HepG2 (cell line): ENCODE results near the gene LIM2. TPM values are rescaled to one million over a fixed set of nuclear protein-coding genes. Genes with fewer than 3 reads are reported as not detected.
A peak's percentile ranks its signal among the peaks of the same experiment; 100 is the strongest.

ENCODE experiments used
- ATAC-seq: fragments of 200-7000 bp; cut with Tn5 transposase; 3 replicates; pipeline ENCODE4 v1.9.1; 2020; ENCODE audit warnings: mild to moderate bottlenecking, moderate library complexity
- BruUV-seq: library from RNA; stranded (reverse); fragments of 400-500 nt; replicated peaks from 2 replicates; lab custom pipeline; 2021; lab: Mats Ljungman, UMichigan
- CTCF ChIA-PET: fragments of 300-600 bp; formaldehyde crosslinking; extraction: SDS; loops from one replicate; lab custom pipeline; 2021; ENCODE audit warnings: low total read pairs, inconsistent platforms, low intra/inter-chr PET ratio; lab: Yijun Ruan, JAX
- POLR2A ChIA-PET: fragments of 350-600 bp; sonication (Branson Sonifier 250); formaldehyde crosslinking; loops from one replicate; lab custom pipeline; 2020; ENCODE audit warnings: antibody characterized with exemption, inconsistent platforms; lab: Yijun Ruan, JAX
- DNase-seq: peaks from one replicate; pipeline ENCODE4 v3.0.0-alpha.2; 2015; ENCODE audit warnings: low spot score
- FAIRE-seq: peaks from 3 replicates; lab custom pipeline; 2011; peaks lifted over from hg19 to GRCh38; lab: Jason Lieb, UNC
- H2AFZ ChIP-seq: one replicate; pipeline ENCODE4 v1.6.1; 2011; ENCODE audit warnings: low read length, inconsistent platforms
- H3K27ac ChIP-seq: fragments of 300-600 bp; 3 replicates; pipeline ENCODE4 v1.8.0; 2011; ENCODE audit warnings: mixed run types, mild to moderate bottlenecking, mixed read lengths, low read length, inconsistent platforms; ENCODE audit not compliant: insufficient read depth; ENCODE audit errors: extremely low read length
- H3K27me3 ChIP-seq, 2 experiments: fragments of 200-600 bp in 1 of 2; 2 replicates in 1 of 2; 3 replicates in 1 of 2; pipeline versions ENCODE4 v1.6.0 to v1.8.0; 2011; ENCODE audit warnings: low read length in 2 of 2, mild to moderate bottlenecking in 2 of 2, moderate library complexity in 2 of 2, inconsistent platforms in 1 of 2; ENCODE audit not compliant: insufficient read depth in 2 of 2, control insufficient read depth in 1 of 2
- H3K36me3 ChIP-seq, 2 experiments: fragments of 200-600 bp in 1 of 2; replicated peaks in 1 of 2; 2 replicates in 1 of 2; 3 replicates in 1 of 2; pipeline versions ENCODE4 v1.5.1 to v1.8.0; 2011; ENCODE audit warnings: low read length in 2 of 2, inconsistent platforms in 1 of 2; ENCODE audit not compliant: insufficient read depth in 2 of 2, control insufficient read depth in 1 of 2
- H3K4me1 ChIP-seq: 2 replicates; pipeline ENCODE4 v1.5.1; 2012; ENCODE audit warnings: low read length, inconsistent platforms; ENCODE audit not compliant: insufficient read depth
- H3K4me2 ChIP-seq: 2 replicates; pipeline ENCODE4 v1.6.0; 2011; ENCODE audit warnings: low read depth, low read length, inconsistent platforms
- H3K4me3 ChIP-seq, 3 experiments: fragments of 200-600 bp in 1 of 3; sonication (generic), shearing (Covaris generic) in 1 of 3; replicated peaks in 1 of 3; 2 replicates each; pipeline ENCODE4 v1.5.1; 2011 to 2016; ENCODE audit warnings: low read length in 3 of 3, inconsistent platforms in 2 of 3, low read depth in 2 of 3, mild to moderate bottlenecking in 2 of 3, control low read depth in 1 of 3, mixed read lengths in 1 of 3; ENCODE audit not compliant: insufficient read depth in 1 of 3
- H3K79me2 ChIP-seq: one replicate; pipeline ENCODE4 v1.6.1; 2011; ENCODE audit warnings: low read length, inconsistent platforms; ENCODE audit not compliant: insufficient read depth
- H3K9ac ChIP-seq: 2 replicates; pipeline ENCODE4 v1.6.0; 2011; ENCODE audit warnings: mild to moderate bottlenecking, low read depth, low read length, inconsistent platforms; ENCODE audit not compliant: insufficient read depth
- H3K9me3 ChIP-seq: 2 replicates; pipeline ENCODE4 v1.5.1; 2012; ENCODE audit warnings: mild to moderate bottlenecking, low read length
- H4K20me1 ChIP-seq: 2 replicates; pipeline ENCODE4 v1.6.0; 2011; ENCODE audit warnings: inconsistent platforms, mild to moderate bottlenecking, low read length, moderate library complexity; ENCODE audit not compliant: insufficient read depth
- ATF7 ChIP-seq, 2 experiments: fragments of 450-650 bp in 1 of 2; sonication (generic) in 1 of 2; formaldehyde crosslinking in 1 of 2; IDR thresholded peaks; 2 replicates each; pipeline versions ENCODE4 v1.4.0 to v1.6.1; 2016 to 2020; ENCODE audit warnings: antibody characterized with exemption in 1 of 2, mild to moderate bottlenecking in 1 of 2, missing genetic modification reagents in 1 of 2
- WGBS: methylation state at CpG from one replicate; pipeline ENCODE4 v1.1.6; 2017; ENCODE audit warnings: low lambda C conversion rate; 5-methylcytosine and 5-hydroxymethylcytosine counted together
- in situ Hi-C: cut with HindIII; loops from 2 replicates; pipeline ENCODE4 v1.10.0; 2017; ENCODE audit warnings: low pct_unique_long_range_greater_than_20kb; ENCODE audit not compliant: extremely low pct_ligation_motif_present
- intact Hi-C: fragments of 100-400 bp; cut with micrococcal nuclease; formaldehyde crosslinking; loops from one replicate; pipeline ENCODE4 v1.10.0; 2022; ENCODE audit not compliant: unreplicated experiment
- polyA plus RNA-seq, 8 experiments: library from polyadenylated mRNA; depleted of rRNA in 3 of 8; stranded (reverse) in 7 of 8; unstranded in 1 of 8; fragments of >200 nt; fragmentation: Illumina TruSeq in 4 of 8; extraction: Trizol in 4 of 8; gene quantifications; 2 replicates each; pipeline versions ENCODE4 v1.2.1 to v1.2.3, GENCODE V29; 2011 to 2016; ENCODE audit warnings: low read depth in 4 of 8, missing spikeins in 1 of 8, mixed read lengths in 1 of 8; ENCODE audit not compliant: insufficient read depth in 1 of 8
- total RNA-seq, 5 experiments: library from RNA; depleted of rRNA; stranded (reverse); fragments of >200 nt; fragmentation: Illumina TruSeq; extraction: Trizol; gene quantifications; 2 replicates each; pipeline ENCODE4 v1.2.3, GENCODE V29; 2016; ENCODE audit warnings: low read depth in 1 of 5
- TF ChIP-seq, protein P1 (sequence below): sonication (generic); formaldehyde crosslinking; IDR thresholded peaks from 2 replicates; pipeline ENCODE4 v1.5.1; 2020; ENCODE audit warnings: mild to moderate bottlenecking, missing genetic modification reagents, moderate library complexity

LIM2 gene
- total and polyA plus RNA-seq, 2 of the 13 experiments (the other 11 are each of a cell fraction or from before 2014, with no cell fraction given) = 1.3 TPM; not detected in 1

DNA sequence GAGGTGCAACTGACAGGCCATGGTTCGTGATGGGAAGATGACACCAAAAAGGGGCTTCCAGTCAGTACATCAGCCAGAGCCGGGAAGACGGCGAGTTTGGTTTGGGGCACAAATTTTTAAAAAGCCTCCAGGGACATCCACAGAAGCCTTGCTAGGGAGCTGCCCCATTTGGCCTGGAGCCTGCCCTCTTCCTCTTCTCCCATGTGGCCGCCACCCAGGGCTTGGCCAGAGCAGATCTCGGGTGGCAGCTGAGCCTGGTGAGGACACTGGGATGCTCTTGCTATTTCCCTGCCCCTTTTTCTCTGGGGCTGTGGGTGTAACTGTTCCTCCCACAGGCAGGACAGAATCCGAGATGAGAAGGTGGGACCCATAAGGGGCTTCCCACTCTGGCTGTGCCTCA is 29.8 kb downstream of the LIM2 start:
- in situ Hi-C loops = no loop called here
- H3K4me1 ChIP-seq = peaks cover 84% of the 10 kb centered on the region

More for the DNA sequence above, 29.8 kb downstream of the LIM2 start:
- Histone ChIP-seq H2AFZ (no peak overlapping the region), H3K9me3 (no peaks in the 10 kb centered on the region), H3K9ac (no peak overlapping the region), H3K4me2 (no peak overlapping the region), H3K27ac (peak overlapping the region; percentile 56), H3K4me3 (no peak overlapping the region), H3K79me2 (peaks cover 34% of the 10 kb centered on the region), H4K20me1 (no peaks in the 10 kb centered on the region), H3K27me3 (no peaks in the 10 kb centered on the region; a peak in 1 of 5 replicates), H3K36me3 (no peaks in the 10 kb centered on the region; a peak in 1 of 5 replicates)
- ChIA-PET CTCF (no interaction called here), POLR2A (interaction anchor here (0.9 to 4.7 kb wide), 3 partner anchors 6 to 14 kb away, joined by 3 to 309 read pairs (median 4); partner anchors contain the start of gene ETFB)
- ATAC-seq = no peak
- no TSS peak for BruUV-seq
- intact Hi-C loops = no loop called here
- DNase-seq = no peak
- WGBS = 100% methylated on average over 6 of the region's 7 CpGs
- TF ChIP-seq, protein P1, sequence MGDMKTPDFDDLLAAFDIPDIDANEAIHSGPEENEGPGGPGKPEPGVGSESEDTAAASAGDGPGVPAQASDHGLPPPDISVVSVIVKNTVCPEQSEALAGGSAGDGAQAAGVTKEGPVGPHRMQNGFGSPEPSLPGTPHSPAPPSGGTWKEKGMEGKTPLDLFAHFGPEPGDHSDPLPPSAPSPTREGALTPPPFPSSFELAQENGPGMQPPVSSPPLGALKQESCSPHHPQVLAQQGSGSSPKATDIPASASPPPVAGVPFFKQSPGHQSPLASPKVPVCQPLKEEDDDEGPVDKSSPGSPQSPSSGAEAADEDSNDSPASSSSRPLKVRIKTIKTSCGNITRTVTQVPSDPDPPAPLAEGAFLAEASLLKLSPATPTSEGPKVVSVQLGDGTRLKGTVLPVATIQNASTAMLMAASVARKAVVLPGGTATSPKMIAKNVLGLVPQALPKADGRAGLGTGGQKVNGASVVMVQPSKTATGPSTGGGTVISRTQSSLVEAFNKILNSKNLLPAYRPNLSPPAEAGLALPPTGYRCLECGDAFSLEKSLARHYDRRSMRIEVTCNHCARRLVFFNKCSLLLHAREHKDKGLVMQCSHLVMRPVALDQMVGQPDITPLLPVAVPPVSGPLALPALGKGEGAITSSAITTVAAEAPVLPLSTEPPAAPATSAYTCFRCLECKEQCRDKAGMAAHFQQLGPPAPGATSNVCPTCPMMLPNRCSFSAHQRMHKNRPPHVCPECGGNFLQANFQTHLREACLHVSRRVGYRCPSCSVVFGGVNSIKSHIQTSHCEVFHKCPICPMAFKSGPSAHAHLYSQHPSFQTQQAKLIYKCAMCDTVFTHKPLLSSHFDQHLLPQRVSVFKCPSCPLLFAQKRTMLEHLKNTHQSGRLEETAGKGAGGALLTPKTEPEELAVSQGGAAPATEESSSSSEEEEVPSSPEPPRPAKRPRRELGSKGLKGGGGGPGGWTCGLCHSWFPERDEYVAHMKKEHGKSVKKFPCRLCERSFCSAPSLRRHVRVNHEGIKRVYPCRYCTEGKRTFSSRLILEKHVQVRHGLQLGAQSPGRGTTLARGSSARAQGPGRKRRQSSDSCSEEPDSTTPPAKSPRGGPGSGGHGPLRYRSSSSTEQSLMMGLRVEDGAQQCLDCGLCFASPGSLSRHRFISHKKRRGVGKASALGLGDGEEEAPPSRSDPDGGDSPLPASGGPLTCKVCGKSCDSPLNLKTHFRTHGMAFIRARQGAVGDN (CRISPR knock-in tag) = peak; percentile 30
- no peak for TF ChIP-seq ATF7 (IDR thresholded peaks at IDR 0.05)
- TF ChIP-seq ATF7 (CRISPR knock-in tag; IDR thresholded peaks at IDR 0.05) = no peak
- FAIRE-seq = no peak
